ENCODE data around the gene SEMA3C. TPM values are rescaled to one million over a fixed set of nuclear protein-coding genes. Genes with fewer than 3 reads are reported as not detected.
A peak's percentile ranks its signal among the peaks of the same experiment; 100 is the strongest.

Gene SEMA3C
- total and polyA plus RNA-seq, 2 experiments from 2014 or later = 34.8 to 134 TPM

- no peak overlapping the region for H2AFZ ChIP-seq
- H3K36me3 ChIP-seq (replicated peaks; ENCODE audit: insufficient read depth, low read depth) = peaks cover 3% of the 10 kb centered on the region
- peaks cover 27% of the 10 kb centered on the region for H3K4me1 ChIP-seq (ENCODE audit: insufficient read depth)
- no peaks in the 10 kb centered on the region for H4K20me1 ChIP-seq (ENCODE audit: insufficient read depth, poor library complexity, severe bottlenecking)
- TF ChIP-seq EZH2phosphoT487 (IDR thresholded peaks at IDR 0.05; ENCODE audit: low read depth, severe bottlenecking, unreplicated experiment) (no peak), EZH2 (IDR thresholded peaks at IDR 0.05; ENCODE audit: borderline replicate concordance) (no peak), CTCF (IDR thresholded peaks at IDR 0.05; ENCODE audit: poor library complexity) (no peak)
- H3K27me3 ChIP-seq = no peaks in the 10 kb centered on the region
- WGBS (ENCODE audit: low lambda C conversion rate, missing lambda C conversion rate) = 73% methylated on average over 2 of the region's 2 CpGs
- H3K79me2 ChIP-seq = no peaks in the 10 kb centered on the region
- H3K9me3 ChIP-seq (ENCODE audit: low read depth) = no peaks in the 10 kb centered on the region
- DNase-seq (ENCODE audit: low spot score) = no peak
- H3K4me3 ChIP-seq = no peak overlapping the region
- no peaks in the 10 kb centered on the region for H3K9me2 ChIP-seq (replicated peaks; ENCODE audit: insufficient read depth)
- H3K4me2 ChIP-seq = no peak overlapping the region
- peak overlapping the region; percentile 18 for H3K27ac ChIP-seq
Measured at GRCh38 chr7:80781146-80781545, 137.7 kb downstream of the SEMA3C start.

GRCh38 chr7:80779456-80779855, 139.4 kb downstream of the SEMA3C start:
- DNase-seq (ENCODE audit: low spot score) = no peak
- Histone ChIP-seq H3K27ac (no peak overlapping the region), H3K9me3 (ENCODE audit: low read depth) (no peaks in the 10 kb centered on the region), H3K4me1 (ENCODE audit: insufficient read depth) (peaks cover 27% of the 10 kb centered on the region), H2AFZ (no peak overlapping the region), H3K9me2 (replicated peaks; ENCODE audit: insufficient read depth) (no peaks in the 10 kb centered on the region), H3K27me3 (no peaks in the 10 kb centered on the region), H3K4me2 (no peak overlapping the region), H3K4me3 (no peak overlapping the region), H3K79me2 (no peaks in the 10 kb centered on the region), H4K20me1 (ENCODE audit: insufficient read depth, poor library complexity, severe bottlenecking) (no peaks in the 10 kb centered on the region), H3K36me3 (replicated peaks; ENCODE audit: insufficient read depth, low read depth) (peaks cover 3% of the 10 kb centered on the region)
- 92% methylated on average over 2 of the region's 2 CpGs for WGBS (ENCODE audit: low lambda C conversion rate, missing lambda C conversion rate)
- TF ChIP-seq EZH2phosphoT487 (IDR thresholded peaks at IDR 0.05; ENCODE audit: low read depth, severe bottlenecking, unreplicated experiment) = no peak
- no peak for TF ChIP-seq CTCF (IDR thresholded peaks at IDR 0.05; ENCODE audit: poor library complexity)
- TF ChIP-seq EZH2 (IDR thresholded peaks at IDR 0.05; ENCODE audit: borderline replicate concordance) = no peak

GRCh38 chr7:80775897-80776296, 143.0 kb downstream of the SEMA3C start:
- Histone ChIP-seq H3K27me3 (no peaks in the 10 kb centered on the region), H2AFZ (no peak overlapping the region), H3K79me2 (no peaks in the 10 kb centered on the region), H3K4me3 (no peak overlapping the region), H3K27ac (no peak overlapping the region), H3K9me2 (replicated peaks; ENCODE audit: insufficient read depth) (no peaks in the 10 kb centered on the region), H3K4me2 (no peak overlapping the region), H4K20me1 (ENCODE audit: insufficient read depth, poor library complexity, severe bottlenecking) (no peaks in the 10 kb centered on the region), H3K4me1 (ENCODE audit: insufficient read depth) (peaks cover 18% of the 10 kb centered on the region), H3K9me3 (ENCODE audit: low read depth) (no peaks in the 10 kb centered on the region), H3K36me3 (replicated peaks; ENCODE audit: insufficient read depth, low read depth) (peaks cover 3% of the 10 kb centered on the region)
- WGBS (ENCODE audit: low lambda C conversion rate, missing lambda C conversion rate) = 83% methylated on average over 3 of the region's 3 CpGs
- TF ChIP-seq EZH2 (IDR thresholded peaks at IDR 0.05; ENCODE audit: borderline replicate concordance) (no peak), CTCF (IDR thresholded peaks at IDR 0.05; ENCODE audit: poor library complexity) (no peak), EZH2phosphoT487 (IDR thresholded peaks at IDR 0.05; ENCODE audit: low read depth, severe bottlenecking, unreplicated experiment) (no peak)
- DNase-seq (ENCODE audit: low spot score) = no peak

GRCh38 chr7:80775482-80775881, 143.4 kb downstream of the SEMA3C start:
- peaks cover 20% of the 10 kb centered on the region for H3K4me1 ChIP-seq (ENCODE audit: insufficient read depth)
- H4K20me1 ChIP-seq (ENCODE audit: insufficient read depth, poor library complexity, severe bottlenecking) = no peaks in the 10 kb centered on the region
- no peaks in the 10 kb centered on the region for H3K27me3 ChIP-seq
- H3K9me3 ChIP-seq (ENCODE audit: low read depth) = no peaks in the 10 kb centered on the region
- peaks cover 3% of the 10 kb centered on the region for H3K36me3 ChIP-seq (replicated peaks; ENCODE audit: insufficient read depth, low read depth)
- H3K79me2 ChIP-seq = no peaks in the 10 kb centered on the region
- H3K9me2 ChIP-seq (replicated peaks; ENCODE audit: insufficient read depth) = no peaks in the 10 kb centered on the region
- no peak overlapping the region for H3K27ac ChIP-seq
- no peak overlapping the region for H3K4me3 ChIP-seq
- no peak for DNase-seq (ENCODE audit: low spot score)
- TF ChIP-seq EZH2phosphoT487 (IDR thresholded peaks at IDR 0.05; ENCODE audit: low read depth, severe bottlenecking, unreplicated experiment) = no peak
- no peak for TF ChIP-seq EZH2 (IDR thresholded peaks at IDR 0.05; ENCODE audit: borderline replicate concordance)
- TF ChIP-seq CTCF (IDR thresholded peaks at IDR 0.05; ENCODE audit: poor library complexity) = no peak
- H2AFZ ChIP-seq = no peak overlapping the region
- H3K4me2 ChIP-seq = no peak overlapping the region
